K562 (cell line): ENCODE data around the gene TMPO. TPM values are rescaled to one million over a fixed set of nuclear protein-coding genes. Genes with fewer than 3 reads are reported as not detected.

Experiments used
- ARNT ChIP-seq, 2 experiments: fragments of 450-650 bp; IDR thresholded peaks; 2 replicates each; pipeline ENCODE4 v1.6.1; 2016; ENCODE audit warnings: mild to moderate bottlenecking in 1 of 2
- CBX8 ChIP-seq: fragments of 200-600 bp; sonication (generic); IDR thresholded peaks from 2 replicates; pipeline ENCODE4 v1.6.1; 2012; ENCODE audit warnings: borderline replicate concordance, mixed run types, low read depth, mild to moderate bottlenecking, moderate library complexity, mixed read lengths, low read length, control low read depth, inconsistent platforms; ENCODE audit not compliant: poor library complexity, severe bottlenecking; ENCODE audit errors: extremely low read depth
- CREB1 ChIP-seq, 2 experiments: sonication (generic) in 1 of 2; formaldehyde crosslinking in 1 of 2; IDR thresholded peaks; 2 replicates each; pipeline versions ENCODE4 v1.6.1 to v1.8.0; 2012 to 2022; ENCODE audit warnings: inconsistent platforms in 1 of 2, mild to moderate bottlenecking in 1 of 2, missing genetic modification reagents in 1 of 2, moderate library complexity in 1 of 2
- CREM ChIP-seq: IDR thresholded peaks from 2 replicates; pipeline ENCODE4 v1.6.1; 2014; ENCODE audit warnings: antibody characterized with exemption, low read depth
- GATA2 ChIP-seq: sonication (generic); formaldehyde crosslinking; IDR thresholded peaks from 2 replicates; pipeline ENCODE4 v1.4.0; 2020; ENCODE audit warnings: mild to moderate bottlenecking, missing genetic modification reagents
- ILK ChIP-seq: fragments of 450-650 bp; IDR thresholded peaks from 2 replicates; pipeline ENCODE4 v1.6.1; 2016; ENCODE audit warnings: missing genetic modification characterization, low read depth, mild to moderate bottlenecking, missing compliant biosample characterization, moderate library complexity, borderline replicate concordance
- POU5F1 ChIP-seq: fragments of 150-350 bp; IDR thresholded peaks from 2 replicates; pipeline ENCODE4 v1.6.1; 2014; ENCODE audit warnings: borderline replicate concordance, low read length, low read depth, mild to moderate bottlenecking; ENCODE audit not compliant: partially characterized antibody
- RBM14 ChIP-seq: fragments of 200-400 bp; formaldehyde crosslinking; IDR thresholded peaks from 2 replicates; pipeline ENCODE4 v1.6.1; 2018; ENCODE audit warnings: low read depth, mild to moderate bottlenecking, low read length, moderate library complexity, borderline replicate concordance; ENCODE audit not compliant: insufficient read depth
- RNF219 ChIP-seq: fragments of 250-450 bp; sonication (Bioruptor Pico); IDR thresholded peaks from 2 replicates; pipeline ENCODE4 v1.5.0; 2022; ENCODE audit warnings: mild to moderate bottlenecking
- SP2 ChIP-seq: IDR thresholded peaks from 2 replicates; pipeline ENCODE4 v1.6.1; 2011; ENCODE audit warnings: mild to moderate bottlenecking, low read depth, low read length, moderate library complexity; ENCODE audit not compliant: poor library complexity, severe bottlenecking; ENCODE audit errors: extremely low read depth
- SRSF7 ChIP-seq: fragments of 200-400 bp; formaldehyde crosslinking; optimal IDR thresholded peaks from 2 replicates; pipeline ENCODE3; 2017; ENCODE audit warnings: mild to moderate bottlenecking, low read depth, low read length
- TFAP4 ChIP-seq: sonication (generic); formaldehyde crosslinking; IDR thresholded peaks from 2 replicates; pipeline ENCODE4 v1.8.0; 2022; ENCODE audit warnings: missing genetic modification reagents, mild to moderate bottlenecking, moderate library complexity, borderline replicate concordance
- ZBTB5 ChIP-seq: fragments of 450-650 bp; IDR thresholded peaks from 2 replicates; pipeline ENCODE4 v1.6.1; 2017; ENCODE audit warnings: antibody characterized with exemption
- ZNF655 ChIP-seq: fragments of 250-450 bp; sonication (Bioruptor Pico); IDR thresholded peaks from 2 replicates; pipeline ENCODE4 v1.5.0; 2021
- ZSCAN29 ChIP-seq: fragments of 450-650 bp; IDR thresholded peaks from 2 replicates; pipeline ENCODE4 v1.6.1; 2017
- polyA plus RNA-seq, 8 experiments: library from polyadenylated mRNA; depleted of rRNA in 4 of 8; stranded (reverse) in 5 of 8; unstranded in 3 of 8; fragments of >200 nt; fragmentation: Nextera tagmentation in 2 of 8; fragmentation: Illumina TruSeq in 1 of 8; extraction: Ambion mirVana in 2 of 8; extraction: Trizol in 1 of 8; gene quantifications; 2 replicates each; pipeline versions ENCODE4 v1.2.1 to v1.2.3, GENCODE V29; 2011 to 2014; ENCODE audit warnings: inconsistent platforms in 1 of 8, missing spikeins in 1 of 8
- total RNA-seq, 7 experiments: library from RNA; depleted of rRNA in 6 of 7; stranded (reverse); fragments of >200 nt in 6 of 7; fragmentation: Illumina TruSeq in 2 of 7; extraction: Trizol in 2 of 7; gene quantifications; 2 replicates each; pipeline versions ENCODE4 v1.2.1 to v1.2.3, GENCODE V29; 2011 to 2021; ENCODE audit warnings: low replicate concordance in 1 of 7

TMPO gene
- total and polyA plus RNA-seq, 9 of the 15 experiments (the other 6 are each of a cell fraction or from before 2014, with no cell fraction given), result 62.1 to 263 (median 182) TPM

- TF ChIP-seq RBM14 (peak; percentile 9; the same call in 1 of the 2 replicates), ZSCAN29 (peak; percentile 18; the same call in 1 of the 2 replicates), CREM (peak; percentile 60), TFAP4 (no peak), RNF219 (CRISPR knock-in tag) (no peak), SP2 (no peak), SRSF7 (no peak), GATA2 (no peak), CBX8 (no peak), POU5F1 (peak; percentile 15), ZBTB5 (no peak), ARNT (IDR thresholded peaks at IDR 0.05) (peak; percentile 25 to 55; a peak in 1 of 4 replicates), ILK (tag) (no peak), ZNF655 (CRISPR knock-in tag) (no peak), CREB1 (IDR thresholded peaks at IDR 0.05) (no peak; the same call in 1 of the 2 replicates), CREB1 (CRISPR knock-in tag; IDR thresholded peaks at IDR 0.05) (0 out of 2 replicates have a peak, but pooled peaks have one; percentile 8)
These were observed 902 bp downstream of the TMPO start (continued) for GRCh38 chr12:98516111-98516873.
